GM12891 (cell line): ENCODE results near the gene CLIP1.

Experiments used
- PAX5 ChIP-seq: IDR thresholded peaks from 2 replicates; pipeline ENCODE4 v1.6.1; 2011; ENCODE audit warnings: low read length, moderate library complexity, mild to moderate bottlenecking; ENCODE audit not compliant: insufficient read depth, severe bottlenecking
- POLR2A ChIP-seq: IDR thresholded peaks from 2 replicates; pipeline ENCODE4 v1.6.1; 2011; ENCODE audit warnings: low read depth, low read length, control low read depth
- POLR2AphosphoS5 ChIP-seq: IDR thresholded peaks from 2 replicates; pipeline ENCODE4 v1.6.1; 2011; ENCODE audit warnings: low read depth, low read length, control low read depth
- POU2F2 ChIP-seq: IDR thresholded peaks from 2 replicates; pipeline ENCODE4 v1.6.1; 2011; ENCODE audit warnings: low read depth, mild to moderate bottlenecking, control low read depth, low read length, moderate library complexity
- SPI1 ChIP-seq: IDR thresholded peaks from 2 replicates; pipeline ENCODE4 v1.6.1; 2011; ENCODE audit warnings: low read depth, low read length, control low read depth
- TAF1 ChIP-seq: IDR thresholded peaks from 2 replicates; pipeline ENCODE4 v1.6.1; 2011; ENCODE audit warnings: low read depth, low read length, control low read depth

DNA sequence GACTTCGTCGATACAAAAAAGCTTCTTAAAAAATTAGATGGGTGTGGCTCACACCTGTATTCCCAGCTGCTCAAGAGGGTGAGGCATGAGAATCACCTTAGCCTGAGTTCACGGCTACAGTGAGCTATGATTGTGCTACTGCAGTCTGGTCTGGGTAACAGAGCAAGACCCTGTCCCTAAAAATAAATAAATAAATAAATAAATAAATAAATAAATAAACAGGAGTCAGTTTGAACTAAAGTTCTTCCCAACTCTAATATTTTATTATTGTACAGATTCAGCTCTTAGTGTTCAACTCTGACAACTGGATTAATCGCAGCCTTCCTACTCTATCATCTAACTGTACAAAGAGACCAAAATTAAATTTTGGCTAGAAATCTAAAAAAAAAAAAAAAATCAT is 12.7 kb upstream of the CLIP1 start:
- TF ChIP-seq POLR2A (no peak), POLR2AphosphoS5 (no peak), TAF1 (no peak), SPI1 (no peak), POU2F2 (no peak), PAX5 (no peak)
